ENCODE data around the gene TLCD3B. TPM values are rescaled to one million over a fixed set of nuclear protein-coding genes. Genes with fewer than 3 reads are reported as not detected.

TLCD3B gene
- total RNA-seq, 1 experiment from 2014 or later: 20.9 TPM

DNA sequence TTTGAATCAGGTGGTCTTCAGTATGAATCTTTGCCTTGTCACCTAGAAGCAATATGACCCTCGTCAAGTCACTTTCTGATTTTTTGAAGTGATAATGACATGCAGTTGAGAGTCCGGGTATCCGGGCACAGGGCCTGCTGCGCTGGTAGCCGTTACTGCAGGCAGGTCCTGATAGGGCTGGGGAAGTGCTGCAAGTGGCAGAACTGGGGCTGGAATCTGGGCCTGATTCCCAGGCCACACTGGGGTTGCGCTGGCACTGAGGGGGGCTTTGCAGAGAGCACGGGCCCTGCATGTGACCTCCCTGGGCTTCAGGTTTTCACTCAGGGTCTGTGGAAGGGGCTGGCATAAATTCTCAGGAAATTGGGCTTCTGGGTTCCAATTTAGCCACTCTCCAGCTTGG is 47.7 kb upstream of the TLCD3B start:
- H3K23ac ChIP-seq (ENCODE audit: insufficient read length, low read depth, low read length): no peak overlapping the region
- no peak overlapping the region for H2BK5ac ChIP-seq (ENCODE audit: insufficient read length, low read length)
- H3K4ac ChIP-seq (ENCODE audit: low read depth, low read length): no peak overlapping the region
- Mint-ChIP-seq H3K9me3 (no peaks in the 10 kb centered on the region; a peak in 2 of 5 replicates), H3K27ac (no peak overlapping the region; a peak in 1 of 7 replicates), H3K4me3 (no peak overlapping the region; a peak in 1 of 5 replicates), H3K36me3 (ENCODE audit: insufficient read depth in 1 of 3, low read depth in 3 of 3) (peaks cover 51 to 64% (median 64%) of the 10 kb centered on the region in 3 experiments), H3K27me3 (ENCODE audit: low read depth) (no peaks in the 10 kb centered on the region), H3K4me1 (peaks cover 13 to 19% of the 10 kb centered on the region in 2 experiments)
- no peak overlapping the region for H3K18ac ChIP-seq (ENCODE audit: insufficient read length, low read depth, low read length)
- no peak overlapping the region for H3T11ph ChIP-seq (ENCODE audit: low read length)
- H3K4me1 ChIP-seq (ENCODE audit: insufficient read depth, low read length): no peaks in the 10 kb centered on the region
- H3K56ac ChIP-seq (ENCODE audit: insufficient read length, low read depth, low read length): no peak overlapping the region
- H2BK12ac ChIP-seq (ENCODE audit: insufficient read length, low read depth, low read length): no peak overlapping the region
- H2AFZ ChIP-seq (ENCODE audit: low read length): no peak overlapping the region
- DNase-seq: no peak
- no peak overlapping the region for H3K27ac ChIP-seq (ENCODE audit: insufficient read length, low read depth, low read length)
- TF ChIP-seq, protein P1, sequence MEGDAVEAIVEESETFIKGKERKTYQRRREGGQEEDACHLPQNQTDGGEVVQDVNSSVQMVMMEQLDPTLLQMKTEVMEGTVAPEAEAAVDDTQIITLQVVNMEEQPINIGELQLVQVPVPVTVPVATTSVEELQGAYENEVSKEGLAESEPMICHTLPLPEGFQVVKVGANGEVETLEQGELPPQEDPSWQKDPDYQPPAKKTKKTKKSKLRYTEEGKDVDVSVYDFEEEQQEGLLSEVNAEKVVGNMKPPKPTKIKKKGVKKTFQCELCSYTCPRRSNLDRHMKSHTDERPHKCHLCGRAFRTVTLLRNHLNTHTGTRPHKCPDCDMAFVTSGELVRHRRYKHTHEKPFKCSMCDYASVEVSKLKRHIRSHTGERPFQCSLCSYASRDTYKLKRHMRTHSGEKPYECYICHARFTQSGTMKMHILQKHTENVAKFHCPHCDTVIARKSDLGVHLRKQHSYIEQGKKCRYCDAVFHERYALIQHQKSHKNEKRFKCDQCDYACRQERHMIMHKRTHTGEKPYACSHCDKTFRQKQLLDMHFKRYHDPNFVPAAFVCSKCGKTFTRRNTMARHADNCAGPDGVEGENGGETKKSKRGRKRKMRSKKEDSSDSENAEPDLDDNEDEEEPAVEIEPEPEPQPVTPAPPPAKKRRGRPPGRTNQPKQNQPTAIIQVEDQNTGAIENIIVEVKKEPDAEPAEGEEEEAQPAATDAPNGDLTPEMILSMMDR (conservative IDR thresholded peaks at IDR 0.05): no peak
- H3K9me3 ChIP-seq (ENCODE audit: control insufficient read depth, low read depth, low read length): no peaks in the 10 kb centered on the region
- no peak overlapping the region for H4K91ac ChIP-seq (ENCODE audit: insufficient read length, low read depth, low read length)
- no peak overlapping the region for H4K5ac ChIP-seq (ENCODE audit: insufficient read length, low read depth, low read length)
- no peak overlapping the region for H4K8ac ChIP-seq (replicated peaks; ENCODE audit: insufficient read length, low read depth, low read length)
- no peak overlapping the region for H3K9ac ChIP-seq (ENCODE audit: extremely low read depth, insufficient read length, low read length)
- H2BK120ac ChIP-seq (ENCODE audit: low read depth, low read length, poor library complexity, severe bottlenecking): no peak overlapping the region
- no CpG with 5 or more reads among the region's 7 CpGs for WGBS (ENCODE audit: extremely low coverage, insufficient read length, low lambda C conversion rate)
- no peak overlapping the region for H2BK20ac ChIP-seq (ENCODE audit: low read depth, low read length, poor library complexity, severe bottlenecking)
- no peaks in the 10 kb centered on the region for H4K20me1 ChIP-seq (ENCODE audit: control insufficient read depth, insufficient read depth, insufficient read length)
- H3K79me1 ChIP-seq (ENCODE audit: insufficient read depth, low read depth, low read length, poor library complexity, severe bottlenecking): peaks cover 9% of the 10 kb centered on the region
- no peak overlapping the region for H3K4me2 ChIP-seq (ENCODE audit: insufficient read depth, insufficient read length, low read length)
- no peak overlapping the region for H3K14ac ChIP-seq (ENCODE audit: insufficient read depth, low read length)
- H2AK5ac ChIP-seq (ENCODE audit: insufficient read length, low read length): no peak overlapping the region
- no peaks in the 10 kb centered on the region for H3K27me3 ChIP-seq (ENCODE audit: insufficient read depth, low read length)
- peaks cover 16% of the 10 kb centered on the region; the same call in 1 of the 2 replicates for H3K79me2 ChIP-seq (ENCODE audit: insufficient read depth, low read length)
- no peak overlapping the region for H2BK15ac ChIP-seq (ENCODE audit: low read depth, low read length)
- H3K23me2 ChIP-seq (ENCODE audit: insufficient read length, low read depth, low read length, poor library complexity, severe bottlenecking): peaks cover 7% of the 10 kb centered on the region

All from H9 (cell line).